Measurements from ENCODE around the gene MT2A. TPM values are rescaled to one million over a fixed set of nuclear protein-coding genes. Genes with fewer than 3 reads are reported as not detected.
"Not testable (repeated sequence)": the region's sequence is repeated elsewhere in the genome, so short reads cannot be mapped to it uniquely, and the experiment has no call there.

The MT2A gene
- total RNA-seq, 1 donor from 2014 or later: 18.6 TPM

DNA sequence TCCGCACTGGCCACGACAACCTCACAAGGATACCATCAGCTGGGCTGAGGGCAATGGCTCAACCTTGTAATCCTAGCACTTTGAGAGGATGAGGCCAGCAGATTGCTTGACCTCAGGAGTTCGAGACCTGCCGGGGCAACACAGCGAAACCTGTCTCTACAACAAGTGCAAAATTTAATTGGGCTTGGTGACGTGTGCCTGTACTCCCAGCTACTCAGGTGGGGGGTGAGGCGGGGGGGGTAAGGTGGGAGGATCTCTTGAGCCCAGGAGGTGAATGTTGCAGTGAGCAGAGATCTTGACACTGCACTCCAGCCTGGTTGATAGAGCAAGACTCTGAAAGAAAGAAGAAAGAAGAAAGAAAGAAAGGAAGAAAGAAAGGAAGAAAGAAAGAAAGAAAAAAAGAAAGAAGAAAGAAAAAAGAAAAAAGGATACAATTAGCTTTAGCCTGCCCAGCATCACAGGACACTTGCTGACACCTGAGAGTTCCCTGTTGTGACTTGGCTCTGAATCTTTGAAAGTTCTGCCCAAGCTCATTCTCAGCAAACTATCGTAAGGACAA is 12.0 kb downstream of the MT2A start:
- no peak for DNase-seq (ENCODE audit: low read depth)

DNA sequence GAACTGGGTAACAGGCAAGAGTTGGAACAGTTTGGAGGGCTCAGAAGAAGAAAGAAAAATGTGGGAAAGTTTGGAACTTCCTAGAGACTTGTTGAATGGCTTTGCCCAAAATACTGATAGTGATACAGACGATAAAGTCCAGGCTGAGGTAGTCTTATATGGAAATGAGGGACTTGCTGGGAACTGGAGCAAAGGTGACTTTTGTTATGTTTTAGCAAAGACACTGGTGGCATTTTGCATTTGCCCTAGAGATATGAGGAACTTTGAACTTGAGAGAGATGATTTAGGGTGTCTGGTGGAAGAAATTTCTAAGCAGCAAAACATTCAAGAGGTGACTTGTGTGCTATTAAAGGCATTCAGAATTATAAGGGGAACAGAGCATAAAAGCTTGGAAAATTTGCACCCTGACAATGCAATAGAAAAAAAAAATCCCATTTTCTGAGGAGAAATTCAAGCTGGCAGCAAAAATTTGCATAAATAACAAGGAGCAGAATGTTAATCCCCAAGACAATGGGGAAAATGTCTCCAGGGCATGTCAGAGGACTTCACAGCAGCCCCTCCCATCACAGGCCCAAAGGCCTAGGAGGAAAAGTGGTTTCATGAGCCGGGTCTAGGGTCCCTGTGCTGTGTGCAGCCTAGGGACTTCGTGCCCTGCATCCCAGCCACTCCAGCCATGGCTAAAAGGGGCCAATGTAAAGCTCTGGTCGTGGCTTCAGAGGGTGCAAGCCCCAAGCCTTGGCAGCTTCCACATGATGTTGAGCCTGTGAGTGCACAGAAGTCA is 13.5 kb downstream of the MT2A start:
- DNase-seq (ENCODE audit: low read depth): not testable (repeated sequence)

DNA sequence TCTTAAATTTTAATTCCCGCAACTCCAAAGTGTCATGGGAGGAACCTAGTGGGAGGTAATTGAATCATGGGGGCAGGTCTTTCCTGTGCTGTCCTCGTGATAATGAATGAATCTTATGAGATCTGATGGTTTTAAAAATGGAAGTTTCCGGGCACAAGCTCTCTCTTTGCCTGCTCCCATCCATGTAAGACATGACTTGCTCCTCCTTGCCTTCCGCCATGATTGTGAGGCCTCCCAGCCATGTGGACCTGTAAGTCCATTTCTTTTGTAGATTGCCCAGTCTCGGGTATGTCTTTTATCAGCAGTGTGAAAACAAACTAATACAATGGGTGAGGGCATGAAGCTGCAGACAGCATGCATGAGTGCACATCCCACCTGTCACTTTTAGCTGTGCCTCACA is 14.8 kb downstream of the MT2A start:
- DNase-seq (ENCODE audit: low read depth): not testable (repeated sequence)

DNA sequence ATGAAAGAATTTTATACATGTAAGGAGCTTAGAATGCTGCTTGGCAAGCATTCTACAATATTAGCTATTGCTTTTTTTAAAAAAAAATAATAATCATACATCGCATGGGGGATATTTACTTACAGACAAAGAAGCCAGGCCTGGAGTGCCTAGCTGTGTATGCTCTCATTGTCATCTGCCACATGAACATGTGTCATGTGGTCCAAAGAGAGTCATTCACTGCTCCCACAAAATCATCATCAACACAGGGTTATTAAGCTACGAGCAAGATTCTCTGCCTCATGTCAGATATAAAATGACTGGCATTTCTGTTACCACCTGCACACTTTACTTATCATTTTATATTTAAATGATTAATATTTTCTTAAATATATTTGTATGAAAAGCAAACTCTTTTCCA is 15.3 kb downstream of the MT2A start:
- DNase-seq (ENCODE audit: low read depth): no peak

DNA sequence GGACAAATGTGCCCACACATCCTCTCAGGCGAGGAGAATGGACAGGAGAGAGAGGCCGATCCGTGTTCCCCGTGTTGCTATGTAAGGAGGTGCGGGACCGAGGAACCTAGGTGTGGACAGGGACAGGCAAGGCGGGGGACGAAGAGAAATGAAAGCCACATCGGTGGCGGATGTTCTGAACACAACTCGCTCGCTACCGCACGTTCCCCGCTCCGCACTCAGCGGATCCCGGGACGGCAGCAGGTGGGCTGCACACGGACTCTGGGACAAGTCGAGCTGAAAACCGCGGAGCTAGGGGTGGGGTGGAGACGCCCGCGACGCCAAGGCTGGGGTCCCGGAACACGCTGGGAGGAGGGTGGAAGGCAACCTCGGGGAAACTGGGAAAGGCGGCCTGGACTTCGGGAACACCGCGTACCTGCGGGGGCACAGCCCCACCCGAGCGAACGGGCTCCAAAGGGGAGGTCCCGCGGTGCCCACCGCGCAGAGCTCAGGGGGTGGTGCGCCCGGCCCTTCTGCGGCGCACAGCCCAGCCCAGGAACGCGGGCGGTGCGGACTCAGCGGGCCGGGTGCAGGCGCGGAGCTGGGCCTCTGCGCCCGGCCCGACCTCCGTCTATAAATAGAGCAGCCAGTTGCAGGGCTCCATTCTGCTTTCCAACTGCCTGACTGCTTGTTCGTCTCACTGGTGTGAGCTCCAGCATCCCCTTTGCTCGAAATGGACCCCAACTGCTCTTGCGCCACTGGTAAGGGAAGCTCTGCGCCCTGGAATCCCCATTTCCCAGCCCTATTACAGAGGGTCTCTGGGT is 17.0 kb downstream of the MT2A start, which contains the start of gene MT1E:
Gene MT1E, plus strand, starts transcription at position 642 of the 803 bp plus-strand sequence. Its CDS starts 71 bp downstream, at position 713.
- peak; percentile 91 for DNase-seq (ENCODE audit: low read depth)

DNA sequence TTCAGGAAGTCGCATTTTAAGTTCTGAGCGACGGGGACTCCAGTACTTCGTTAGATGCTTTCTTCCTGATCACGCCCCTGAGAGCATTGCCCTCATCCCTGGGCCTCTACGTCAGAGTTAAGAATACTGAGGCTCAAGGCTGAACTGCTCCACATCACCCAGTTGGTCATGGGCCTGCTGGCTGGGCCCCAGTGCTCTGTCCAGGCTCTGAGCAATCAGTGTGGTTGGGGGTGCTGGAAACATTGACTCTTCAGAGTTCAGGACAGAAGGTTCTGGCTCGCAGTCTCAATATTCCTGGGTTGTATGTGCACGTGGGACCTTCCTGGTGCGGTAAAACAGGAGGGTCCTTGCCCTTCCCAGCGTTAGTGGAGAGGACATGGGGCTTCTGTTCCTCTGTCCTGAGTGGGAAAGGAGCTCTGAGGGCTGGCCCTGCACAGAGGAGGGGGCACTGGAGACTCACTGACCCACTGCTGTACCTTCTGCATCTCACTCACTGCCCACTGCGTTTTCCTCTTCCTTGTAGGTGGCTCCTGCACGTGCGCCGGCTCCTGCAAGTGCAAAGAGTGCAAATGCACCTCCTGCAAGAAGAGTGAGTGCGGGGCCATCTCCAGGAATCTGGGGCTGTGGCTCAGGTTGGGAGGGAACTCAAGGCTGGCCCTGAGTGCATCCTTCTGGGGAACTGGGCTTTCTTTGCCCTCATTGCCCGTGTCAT is 17.7 kb downstream of the MT2A start:
- peak; percentile 85 for DNase-seq (ENCODE audit: low read depth)

DNA sequence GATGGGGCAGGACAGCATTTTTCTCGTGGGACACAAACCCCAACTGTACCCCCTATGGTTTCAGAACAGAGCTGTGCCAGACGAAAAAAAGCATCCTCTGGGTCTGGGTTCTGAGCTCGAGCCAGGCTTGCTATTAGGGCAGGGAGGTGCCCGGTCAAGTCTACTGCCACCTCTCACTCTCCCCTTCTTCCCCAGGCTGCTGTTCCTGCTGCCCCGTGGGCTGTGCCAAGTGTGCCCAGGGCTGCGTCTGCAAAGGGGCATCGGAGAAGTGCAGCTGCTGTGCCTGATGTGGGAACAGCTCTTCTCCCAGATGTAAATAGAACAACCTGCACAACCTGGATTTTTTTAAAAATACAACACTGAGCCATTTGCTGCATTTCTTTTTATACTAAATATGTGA is 18.3 kb downstream of the MT2A start:
- DNase-seq (ENCODE audit: low read depth): no peak

DNA sequence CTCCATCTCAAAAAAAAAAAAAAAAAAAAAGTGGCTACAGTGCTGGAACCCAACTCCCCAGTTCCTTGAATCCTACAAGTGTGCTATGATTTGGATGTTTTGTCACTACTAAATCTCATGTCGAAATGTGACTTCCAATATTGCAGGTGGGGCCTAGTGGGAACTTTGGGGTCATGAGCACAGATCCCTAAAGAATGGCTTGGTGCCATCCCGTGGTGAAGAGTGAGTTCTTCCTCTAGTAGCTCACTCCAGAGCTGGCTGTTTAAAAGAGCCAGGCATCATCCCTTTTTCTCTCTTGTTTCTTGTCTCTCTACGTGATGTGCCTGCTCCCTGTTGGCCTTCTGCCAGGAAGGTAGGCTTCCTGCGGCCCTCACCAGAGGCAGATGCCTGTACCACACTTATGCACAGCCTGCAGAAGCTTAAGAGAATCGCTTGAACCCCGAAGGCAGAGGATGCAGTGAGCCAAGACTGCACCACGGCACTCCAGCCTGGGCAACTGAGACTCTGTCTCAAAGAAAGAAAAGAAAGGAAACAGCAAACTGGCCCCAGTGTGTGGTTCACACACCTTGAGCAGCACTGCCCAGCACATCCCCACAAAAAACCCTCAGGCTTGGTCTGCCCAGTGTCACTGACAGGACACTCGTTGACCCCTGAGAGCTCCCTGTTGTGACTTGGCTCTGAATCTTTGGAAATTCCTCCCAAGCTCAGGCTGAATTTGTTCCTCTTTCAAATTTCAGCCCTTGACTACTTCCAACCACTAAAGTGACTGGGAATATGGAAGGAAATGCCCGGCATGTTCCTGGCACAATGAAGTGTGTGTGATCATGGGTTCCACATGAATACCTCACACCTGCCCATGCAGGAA is 20.3 kb downstream of the MT2A start:
- no peak for DNase-seq (ENCODE audit: low read depth)

DNA sequence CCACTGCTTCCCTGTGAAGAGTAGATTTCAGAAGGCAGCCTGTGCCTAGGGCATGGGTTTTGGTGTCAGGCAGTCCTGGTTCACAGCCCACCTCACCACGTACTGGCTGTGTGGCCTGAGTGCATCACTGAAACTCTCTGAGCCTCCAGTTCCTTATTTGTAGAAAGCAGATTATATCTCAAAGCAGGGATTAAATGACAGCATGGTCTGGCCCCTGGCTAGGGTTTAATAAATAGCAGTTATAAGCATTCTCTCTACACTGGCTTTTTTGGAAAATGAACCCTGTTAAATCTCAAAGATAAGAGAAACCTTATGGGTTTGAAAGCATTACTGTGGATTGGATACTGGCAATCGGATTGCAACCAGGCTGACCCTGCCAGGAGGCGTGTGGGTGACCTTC is 21.1 kb downstream of the MT2A start:
- no peak for DNase-seq (ENCODE audit: low read depth)

DNA sequence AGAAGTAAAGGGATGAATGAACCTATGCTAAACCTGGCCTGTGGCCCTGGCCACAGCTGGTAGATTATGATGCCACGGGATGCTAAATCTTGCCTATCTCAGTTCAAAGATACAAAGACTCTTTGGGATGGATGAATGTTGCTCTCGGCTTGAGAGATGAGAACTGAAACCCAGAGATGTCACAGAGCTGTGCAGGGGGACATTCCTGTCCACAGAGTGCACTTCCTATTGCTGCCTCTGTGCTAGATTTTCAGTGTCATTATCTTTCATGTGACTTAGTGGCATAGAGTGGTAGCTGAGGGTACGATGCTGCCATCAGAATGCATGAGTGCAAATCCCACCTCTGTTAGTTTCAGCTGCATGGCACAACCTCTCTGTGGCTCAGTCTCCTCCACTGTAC is 21.8 kb downstream of the MT2A start:
- no peak for DNase-seq (ENCODE audit: low read depth)

DNA sequence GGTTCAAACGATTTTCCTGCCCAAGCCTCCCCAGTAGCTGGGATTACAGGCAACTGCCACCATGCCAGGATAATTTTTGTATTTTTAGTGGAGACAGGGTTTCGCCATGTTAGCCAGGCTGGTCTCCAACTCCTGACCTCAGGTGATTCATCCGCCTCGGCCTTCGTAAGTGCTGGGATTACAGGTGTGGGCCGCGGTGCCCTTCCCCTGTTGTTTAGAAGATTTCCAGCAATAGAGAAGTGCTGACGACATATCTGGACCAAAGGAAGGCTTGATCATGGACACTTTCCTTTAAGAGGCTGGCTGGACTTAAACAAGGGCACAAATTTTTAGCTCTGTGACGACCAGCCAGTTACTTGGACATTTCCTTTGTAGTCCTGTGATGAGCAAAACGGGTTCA is 22.8 kb downstream of the MT2A start:
- DNase-seq (ENCODE audit: low read depth): no peak

DNA sequence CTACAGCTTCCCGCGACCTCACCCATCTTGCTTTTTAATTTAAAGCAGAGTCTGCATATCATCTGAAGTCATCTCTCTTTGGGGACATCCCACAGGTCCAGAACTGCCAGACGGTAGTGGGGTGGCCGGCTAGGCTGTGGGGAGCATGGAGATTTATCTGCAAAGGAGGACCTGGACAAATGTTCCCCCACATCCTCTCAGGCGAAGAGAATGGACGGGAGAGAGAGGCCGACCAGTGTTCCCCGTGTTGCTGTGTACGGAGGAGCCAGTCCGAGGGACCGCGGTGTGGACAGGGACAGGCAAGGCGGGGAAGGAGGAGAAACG is 23.4 kb downstream of the MT2A start:
- DNase-seq (ENCODE audit: low read depth): no peak

DNA sequence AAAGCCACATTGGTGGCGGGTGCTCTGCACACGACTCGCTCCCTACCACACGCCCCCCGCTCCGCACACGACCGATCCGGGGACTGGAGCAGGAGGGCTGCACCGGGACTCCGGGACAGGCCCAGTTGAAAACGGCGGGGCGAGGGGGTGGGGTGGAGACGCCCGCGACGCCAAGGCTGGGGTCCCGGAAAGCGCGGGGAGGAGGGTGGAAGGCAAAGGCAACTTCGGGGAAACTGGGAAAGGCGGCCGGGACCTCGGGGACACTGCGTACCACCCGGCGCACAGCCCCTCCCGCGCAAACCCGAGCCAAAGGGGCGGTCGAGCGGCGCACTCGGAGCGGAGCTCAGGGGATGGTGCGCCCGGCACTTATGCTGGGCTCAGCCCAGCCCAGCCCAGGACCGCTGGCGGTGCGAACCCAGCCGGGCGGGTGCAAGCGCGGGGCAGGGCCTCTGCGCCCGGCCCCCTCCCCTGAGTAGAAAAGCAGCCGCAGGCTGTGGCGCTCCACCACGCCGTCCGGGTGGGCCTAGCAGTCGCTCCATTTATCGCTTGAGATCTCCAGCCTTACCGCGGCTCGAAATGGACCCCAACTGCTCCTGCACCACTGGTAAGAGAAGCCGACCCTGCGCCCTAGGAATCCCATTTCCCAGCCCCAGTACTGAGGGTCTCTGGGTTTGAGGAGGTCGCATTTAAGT is 23.9 kb downstream of the MT2A start, which contains the start of gene MT1M:
Gene MT1M, plus strand, starts transcription at position 504 of the 692 bp plus-strand sequence. Its CDS starts 73 bp downstream, at position 577.
- DNase-seq (ENCODE audit: low read depth): no peak

DNA sequence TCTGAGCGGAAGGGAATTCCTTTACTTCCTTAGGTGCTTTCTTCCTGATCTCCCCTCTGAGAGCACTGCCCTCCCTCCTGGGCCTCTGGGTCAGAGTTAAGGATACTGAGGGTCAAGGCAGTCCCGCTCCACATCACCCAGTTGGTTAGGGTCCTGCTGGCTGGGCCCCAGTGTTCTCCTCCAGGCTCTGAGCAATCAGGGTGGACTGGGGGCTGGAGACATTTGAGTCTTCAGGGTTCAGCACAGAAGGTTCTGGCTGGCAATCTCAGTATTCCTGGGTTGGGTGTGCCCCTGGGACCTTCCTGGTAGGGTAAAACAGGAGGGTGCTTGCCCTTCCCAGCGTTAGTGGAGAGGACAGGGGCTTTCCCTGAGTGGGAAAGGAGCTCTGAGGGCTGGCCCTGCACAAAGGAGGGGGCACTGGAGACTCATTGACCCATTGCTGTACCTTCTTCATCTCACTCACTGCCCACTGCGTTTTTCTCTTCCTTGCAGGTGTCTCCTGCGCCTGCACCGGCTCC is 24.5 kb downstream of the MT2A start:
- no peak for DNase-seq (ENCODE audit: low read depth)

DNA sequence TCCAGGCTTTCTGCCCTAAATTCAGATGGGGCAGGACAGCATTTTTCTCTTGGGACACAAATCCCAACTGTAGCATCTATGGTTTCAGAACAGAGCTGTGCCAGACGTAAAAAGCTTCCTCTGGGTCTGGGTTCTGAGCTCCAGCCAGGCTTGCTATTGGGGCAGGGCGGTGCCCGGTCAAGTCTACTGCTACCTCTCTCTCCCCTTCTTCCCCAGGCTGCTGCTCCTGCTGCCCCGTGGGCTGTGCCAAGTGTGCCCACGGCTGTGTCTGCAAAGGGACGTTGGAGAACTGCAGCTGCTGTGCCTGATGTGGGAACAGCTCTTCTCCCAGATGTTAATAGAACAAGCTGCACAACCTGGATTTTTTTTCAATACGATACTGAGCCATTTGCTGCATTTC is 25.2 kb downstream of the MT2A start:
- DNase-seq (ENCODE audit: low read depth): no peak

DNA sequence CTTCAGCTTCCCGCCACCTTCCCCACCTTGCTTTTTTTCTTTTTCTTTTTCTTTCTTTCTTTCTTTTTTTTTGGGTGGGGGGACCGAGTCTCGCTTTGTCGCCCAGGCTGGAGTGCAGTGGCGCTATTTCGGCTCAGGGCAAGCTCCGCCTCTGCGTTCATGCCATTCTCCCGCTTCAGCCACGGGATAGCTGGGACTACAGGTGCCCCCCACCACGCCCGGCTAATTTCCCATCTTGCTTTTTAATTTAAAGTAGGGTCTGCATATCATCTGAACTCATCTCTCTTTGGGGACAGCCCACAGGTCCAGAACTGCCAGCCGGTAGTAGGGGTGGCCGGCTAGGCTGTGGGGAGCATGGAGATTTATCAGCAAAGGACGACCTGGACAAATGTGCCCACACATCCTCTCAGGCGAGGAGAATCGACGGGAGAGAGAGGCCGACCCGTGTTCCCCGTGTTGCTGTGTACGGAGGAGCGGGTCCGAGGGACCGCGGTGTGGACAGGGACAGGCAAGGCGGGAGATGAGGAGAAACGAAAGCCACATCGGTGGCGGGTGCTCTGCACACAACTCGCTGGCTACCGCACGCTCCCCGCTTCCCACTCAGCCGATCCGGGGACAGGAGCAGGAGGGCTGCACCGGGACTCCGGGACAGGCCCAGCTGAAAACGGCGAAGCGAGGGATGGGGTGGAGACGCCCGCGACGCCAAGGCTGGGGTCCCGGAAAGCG is 26.5 kb downstream of the MT2A start:
- DNase-seq (ENCODE audit: low read depth): no peak

DNA sequence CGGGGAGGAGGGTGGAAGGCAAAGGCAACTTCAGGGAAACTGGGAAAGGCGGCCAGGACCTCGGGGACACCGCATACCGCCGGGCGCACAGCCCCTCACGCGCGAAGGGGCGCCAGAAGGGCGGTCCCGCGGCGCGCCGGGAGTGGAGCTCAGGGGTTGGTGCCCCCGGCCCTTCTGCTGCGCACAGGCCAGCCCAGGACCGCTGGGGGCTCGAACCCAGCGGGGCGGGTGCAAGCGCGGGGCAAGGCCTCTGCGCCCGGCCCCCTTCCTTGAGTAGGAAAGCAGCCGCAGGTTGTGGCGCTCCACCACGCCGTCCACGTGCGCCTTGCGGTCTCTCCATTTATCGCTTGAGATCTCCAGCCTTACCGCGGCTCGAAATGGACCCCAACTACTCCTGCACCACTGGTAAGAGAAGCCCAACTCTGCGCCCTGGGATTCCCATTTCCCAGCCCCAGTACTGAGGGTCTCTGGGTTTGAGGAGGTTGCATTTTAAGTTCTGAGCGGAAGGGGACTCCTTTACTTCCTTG is 27.1 kb downstream of the MT2A start:
- DNase-seq (ENCODE audit: low read depth): no peak

DNA sequence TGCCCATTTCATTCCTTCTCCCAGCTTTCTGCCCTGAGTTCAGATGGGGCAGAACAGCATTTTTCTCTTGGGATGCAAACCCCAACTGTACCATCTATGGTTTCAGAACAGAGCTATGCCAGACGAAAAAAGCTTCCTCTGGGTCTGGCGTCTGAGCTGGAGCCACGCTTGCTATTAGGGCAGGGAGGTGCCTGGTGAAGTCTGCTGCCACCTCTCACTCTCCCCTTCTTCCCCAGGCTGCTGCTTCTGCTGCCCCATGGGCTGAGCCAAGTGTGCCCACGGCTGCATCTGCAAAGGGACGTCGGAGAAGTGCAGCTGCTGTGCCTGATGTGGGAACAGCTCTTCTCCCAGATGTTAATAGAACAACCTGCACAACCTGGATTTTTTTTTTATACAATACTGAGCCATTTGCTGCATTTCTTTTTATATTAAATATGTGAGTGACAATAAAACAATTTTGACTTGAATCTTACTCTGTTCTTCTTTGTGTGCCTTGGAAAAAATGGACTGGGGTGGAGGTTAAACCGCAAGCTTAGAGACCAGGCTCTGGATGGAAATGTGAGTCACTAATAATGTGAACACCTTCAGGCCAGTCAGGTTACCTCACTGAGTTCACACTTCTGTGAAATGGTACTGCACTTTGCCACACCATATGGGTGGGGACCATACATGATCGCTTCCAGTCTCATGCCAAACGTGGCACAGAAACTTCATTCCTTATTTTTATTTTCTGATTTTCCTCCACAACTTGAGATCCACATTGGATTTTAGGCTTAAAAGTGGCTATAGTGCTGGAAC is 28.4 kb downstream of the MT2A start:
- no peak for DNase-seq (ENCODE audit: low read depth)

All from myocyte (in vitro differentiated cells).